HG03442 (cell line): Measurements from ENCODE around the gene CALML3.

Experiments
- ATAC-seq: cut with Tn5 transposase; IDR thresholded peaks from one replicate; pipeline ENCODE4 v1.9.1; 2021; ENCODE audit warnings: mild to moderate bottlenecking, moderate library complexity; ENCODE audit not compliant: unreplicated experiment

Gene CALML3

GRCh38 chr10:5506246-5506645 is 18.5 kb upstream of the CALML3 start:
- no peak for ATAC-seq

GRCh38 chr10:5506751-5507648 is 17.8 kb upstream of the CALML3 start:
- ATAC-seq = no peak

GRCh38 chr10:5507649-5508131 is 17.1 kb upstream of the CALML3 start:
- ATAC-seq = no peak

GRCh38 chr10:5508161-5508604 is 16.6 kb upstream of the CALML3 start:
- no peak for ATAC-seq

GRCh38 chr10:5508786-5509185 is 16.0 kb upstream of the CALML3 start:
- ATAC-seq = no peak

GRCh38 chr10:5509236-5509635 is 15.5 kb upstream of the CALML3 start:
- no peak for ATAC-seq

GRCh38 chr10:5509691-5510090 is 15.1 kb upstream of the CALML3 start:
- no peak for ATAC-seq

GRCh38 chr10:5510281-5511072 is 14.3 kb upstream of the CALML3 start:
- ATAC-seq = no peak

- ATAC-seq = no peak
These were observed 13.4 kb upstream of the CALML3 start for GRCh38 chr10:5511231-5511884.

GRCh38 chr10:5511885-5512280 is 12.9 kb upstream of the CALML3 start:
- no peak for ATAC-seq

- no peak for ATAC-seq
These were observed 12.4 kb upstream of the CALML3 start for GRCh38 chr10:5512331-5512730.

GRCh38 chr10:5512881-5513612 is 11.7 kb upstream of the CALML3 start:
- ATAC-seq = no peak

GRCh38 chr10:5514226-5514850 is 10.4 kb upstream of the CALML3 start:
- no peak for ATAC-seq

- no peak for ATAC-seq
These were observed 8.6 kb upstream of the CALML3 start for GRCh38 chr10:5515948-5516761.

GRCh38 chr10:5517546-5517945 is 7.2 kb upstream of the CALML3 start:
- ATAC-seq = no peak

GRCh38 chr10:5518143-5518542 is 6.6 kb upstream of the CALML3 start:
- ATAC-seq = no peak

GRCh38 chr10:5519054-5519453 is 5.7 kb upstream of the CALML3 start:
- no peak for ATAC-seq

- no peak for ATAC-seq
These were observed 1.7 kb upstream of the CALML3 start for GRCh38 chr10:5522913-5523560.
